Measurements from ENCODE around the gene CCM2L. TPM values are rescaled to one million over a fixed set of nuclear protein-coding genes. Genes with fewer than 3 reads are reported as not detected.

Gene CCM2L
- total and polyA plus RNA-seq, 9 of the 15 experiments (the other 6 are each of a cell fraction or from before 2014, with no cell fraction given), result 0.04 TPM; not detected in 8

DNA sequence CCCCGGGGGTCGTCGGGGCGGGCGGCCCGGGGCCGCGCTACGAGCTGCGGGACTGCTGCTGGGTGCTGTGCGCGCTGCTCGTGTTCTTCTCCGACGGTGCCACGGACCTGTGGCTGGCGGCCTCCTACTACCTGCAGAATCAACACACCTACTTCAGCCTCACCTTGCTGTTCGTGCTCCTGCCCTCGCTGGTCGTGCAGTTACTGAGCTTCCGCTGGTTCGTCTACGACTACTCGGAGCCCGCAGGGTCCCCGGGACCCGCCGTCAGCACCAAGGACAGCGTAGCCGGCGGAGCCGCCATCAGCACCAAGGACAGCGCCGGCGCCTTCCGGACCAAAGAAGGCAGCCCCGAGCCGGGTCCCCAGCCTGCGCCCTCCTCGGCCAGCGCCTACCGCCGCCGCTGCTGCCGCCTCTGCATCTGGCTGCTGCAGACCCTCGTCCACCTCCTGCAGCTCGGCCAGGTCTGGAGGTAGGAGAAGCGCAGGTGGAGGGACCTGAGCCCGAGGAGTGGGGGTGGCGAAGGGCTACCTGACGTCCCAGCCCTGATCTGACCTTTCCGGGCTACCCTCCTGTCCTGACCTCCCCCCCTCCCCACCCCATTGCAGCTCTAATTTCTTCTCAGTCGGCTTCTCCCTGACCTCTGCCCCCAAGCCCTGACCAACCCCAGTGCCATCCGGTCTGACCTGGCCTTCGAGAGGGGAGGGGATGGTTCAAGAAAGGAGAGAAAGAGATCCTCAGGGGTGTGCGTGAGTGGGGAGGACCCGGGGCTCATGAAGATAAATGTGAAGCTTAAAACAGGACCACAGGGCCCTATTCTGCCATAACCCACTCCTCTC is 41.7 kb upstream of the CCM2L start (continued):
- TF ChIP-seq FOXP4 (CRISPR knock-in tag; IDR thresholded peaks at IDR 0.05; ENCODE audit: borderline replicate concordance) (peak; percentile 100), NONO (IDR thresholded peaks at IDR 0.05; ENCODE audit: low read depth in 2 of 2, low read length in 1 of 2) (peak in 1 of 2 experiments; percentile 43; a peak in 1 of 4 replicates), SP1 (CRISPR knock-in tag; IDR thresholded peaks at IDR 0.05) (peak; percentile 87), TRIM24 (IDR thresholded peaks at IDR 0.05) (0 out of 4 replicates have a peak, but pooled peaks of 1 of the 2 experiments have one; percentile 30)

DNA sequence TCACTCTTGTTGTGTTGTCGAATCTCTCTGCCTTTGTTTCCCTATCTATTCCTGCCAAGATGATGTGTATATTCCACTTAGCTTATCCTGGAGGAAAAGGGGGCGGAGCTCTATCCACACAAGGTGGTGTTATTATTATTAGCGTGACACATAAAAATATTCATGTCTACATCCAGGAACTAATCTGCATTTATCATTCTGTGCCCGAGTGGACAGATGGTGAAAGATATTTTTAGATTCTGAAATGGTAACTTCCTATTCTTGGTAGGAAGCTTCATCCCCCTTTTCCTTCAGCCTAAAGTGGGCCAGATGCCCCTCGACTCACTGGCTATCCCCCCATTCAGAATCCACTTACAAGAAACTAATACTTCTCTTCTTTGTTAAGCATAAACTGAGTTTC is 40.2 kb upstream of the CCM2L start:
- Histone ChIP-seq H3K4me3 (no peak overlapping the region), H3K79me2 (ENCODE audit: control insufficient read depth, insufficient read depth, low read length) (no peaks in the 10 kb centered on the region), H3K9ac (ENCODE audit: insufficient read depth in 1 of 2, low read depth in 2 of 2, low read length in 2 of 2) (no peak overlapping the region), H3K27ac (ENCODE audit: extremely low read depth, low read depth, low read length) (no peak overlapping the region), H2AFZ (ENCODE audit: low read depth, low read length) (no peak overlapping the region), H3K9me3 (replicated peaks; ENCODE audit: control insufficient read depth, insufficient read depth, low read depth, low read length) (no peaks in the 10 kb centered on the region), H3K4me2 (ENCODE audit: insufficient read depth, low read length) (no peak overlapping the region), H3K4me1 (replicated peaks in 1 of 2; ENCODE audit: control insufficient read depth in 2 of 2, insufficient read depth in 2 of 2, low read length in 2 of 2) (peaks cover 0 to 11% of the 10 kb centered on the region in 2 experiments; a peak in 2 of 5 replicates), H3K36me3 (ENCODE audit: control insufficient read depth, insufficient read depth, low read length) (no peaks in the 10 kb centered on the region), H4K20me1 (replicated peaks; ENCODE audit: control insufficient read depth, insufficient read depth, low read length) (peaks cover 5% of the 10 kb centered on the region), H3K27me3 (ENCODE audit: control insufficient read depth in 2 of 2, insufficient read depth in 2 of 2, low read length in 2 of 2) (peaks cover 17 to 33% of the 10 kb centered on the region in 2 experiments), H3K9me1 (ENCODE audit: control insufficient read depth, insufficient read depth, low read length) (no peaks in the 10 kb centered on the region)
- 0% methylated on average over 5 of the region's 5 CpGs for WGBS (ENCODE audit: insufficient coverage, low coverage, missing lambda C conversion rate)
- no peak for TF ChIP-seq SRSF1 (IDR thresholded peaks at IDR 0.05; ENCODE audit: low read depth, low read length)
- no peak for TF ChIP-seq ARID3A (IDR thresholded peaks at IDR 0.05; ENCODE audit: borderline replicate concordance, low read depth, low read length)
- DNase-seq (ENCODE audit: extremely low read depth in 1 of 4, low spot score in 3 of 4), result no peak
- ATAC-seq, result no peak
- BruUV-seq (replicated peaks), result no TSS peak
- ChIA-PET POLR2A (interaction anchor here (0.8 to 1.0 kb wide), 2 partner anchors 11 to 18 kb away, joined by 4 read pairs; no protein-coding TSS in a partner anchor), CTCF (ENCODE audit: low intra/inter-chr PET ratio) (no interaction called here)
- intact Hi-C loops (cut with micrococcal nuclease) (no loop called here), in situ Hi-C loops (cut with MboI) (no loop called here)
- no peak for FAIRE-seq

All from K562 (cell line).